GM12891 (cell line): Measurements from ENCODE around the gene MPV17.

ENCODE experiments used
- DNase-seq: peaks from one replicate; pipeline ENCODE4 v3.0.0; 2011; ENCODE audit warnings: low spot score; ENCODE audit not compliant: insufficient read length
- FAIRE-seq: peaks from 2 replicates; lab custom pipeline; 2011; peaks lifted over from hg19 to GRCh38; lab: Jason Lieb, UNC
- PAX5 ChIP-seq: IDR thresholded peaks from 2 replicates; pipeline ENCODE4 v1.6.1; 2011; ENCODE audit warnings: low read length, moderate library complexity, mild to moderate bottlenecking; ENCODE audit not compliant: insufficient read depth, severe bottlenecking
- POLR2A ChIP-seq: IDR thresholded peaks from 2 replicates; pipeline ENCODE4 v1.6.1; 2011; ENCODE audit warnings: low read depth, low read length, control low read depth
- POLR2AphosphoS5 ChIP-seq: IDR thresholded peaks from 2 replicates; pipeline ENCODE4 v1.6.1; 2011; ENCODE audit warnings: low read depth, low read length, control low read depth
- POU2F2 ChIP-seq: IDR thresholded peaks from 2 replicates; pipeline ENCODE4 v1.6.1; 2011; ENCODE audit warnings: low read depth, mild to moderate bottlenecking, control low read depth, low read length, moderate library complexity
- SPI1 ChIP-seq: IDR thresholded peaks from 2 replicates; pipeline ENCODE4 v1.6.1; 2011; ENCODE audit warnings: low read depth, low read length, control low read depth
- TAF1 ChIP-seq: IDR thresholded peaks from 2 replicates; pipeline ENCODE4 v1.6.1; 2011; ENCODE audit warnings: low read depth, low read length, control low read depth

MPV17 gene

DNA sequence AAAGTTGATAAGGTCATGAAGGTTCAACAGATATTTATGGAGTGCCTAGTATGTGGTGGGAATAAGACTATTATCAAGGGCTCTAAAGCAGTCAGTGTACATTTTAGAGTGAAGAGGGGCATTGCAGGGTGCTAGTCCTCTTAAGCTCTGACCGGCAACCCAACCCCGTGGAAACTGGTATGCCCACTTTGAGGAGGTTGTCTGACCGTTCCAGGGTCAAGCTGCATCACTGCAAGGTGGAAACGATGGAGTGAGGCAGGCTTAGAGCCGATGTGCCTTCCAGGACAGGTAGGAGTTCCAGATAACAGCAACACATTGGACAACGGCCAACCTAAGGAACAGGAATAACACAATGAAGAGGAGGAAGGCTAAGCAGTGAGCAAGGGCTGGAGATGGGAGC lies 13.2 kb downstream of the MPV17 start:
- no peak for TF ChIP-seq POLR2A
- no peak for TF ChIP-seq TAF1
- TF ChIP-seq PAX5 = no peak
- no peak for TF ChIP-seq POLR2AphosphoS5
- no peak for TF ChIP-seq POU2F2
- no peak for TF ChIP-seq SPI1
- no peak for DNase-seq
- FAIRE-seq = no peak

DNA sequence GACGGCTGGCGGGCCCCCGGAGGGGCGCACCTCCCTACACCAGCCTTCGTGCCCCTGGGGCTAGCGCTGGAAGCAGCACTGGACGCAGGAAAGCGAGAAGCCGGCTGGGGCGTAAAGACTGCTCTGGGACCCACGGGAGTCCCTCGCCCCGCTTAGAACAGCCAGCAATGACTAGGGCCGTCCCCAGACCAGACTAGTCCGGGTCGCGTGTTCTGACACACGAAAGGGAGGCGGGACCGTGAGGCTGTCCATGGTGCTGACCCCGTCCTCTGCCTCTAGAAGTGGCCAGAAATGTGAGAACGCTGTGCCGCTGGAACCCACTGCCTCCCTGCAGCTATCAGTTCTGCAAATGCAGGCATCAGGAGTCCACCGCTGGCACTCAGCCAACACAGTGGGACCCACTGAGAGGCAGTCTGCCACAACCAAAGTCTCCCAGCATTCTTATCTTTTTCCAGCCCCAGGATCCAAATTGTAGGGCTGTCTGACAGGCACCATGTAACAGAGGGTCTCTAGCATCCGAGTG lies 14.5 kb downstream of the MPV17 start, which contains the start of gene UCN:
TSS of gene UCN (minus strand) at position 87 of the 523 bp plus-strand sequence. CDS start 550 bp downstream, outside the sequence.
- no peak for DNase-seq
- FAIRE-seq = no peak
- TF ChIP-seq POLR2A (no peak), POLR2AphosphoS5 (no peak), PAX5 (no peak), SPI1 (no peak), TAF1 (no peak), POU2F2 (no peak)

DNA sequence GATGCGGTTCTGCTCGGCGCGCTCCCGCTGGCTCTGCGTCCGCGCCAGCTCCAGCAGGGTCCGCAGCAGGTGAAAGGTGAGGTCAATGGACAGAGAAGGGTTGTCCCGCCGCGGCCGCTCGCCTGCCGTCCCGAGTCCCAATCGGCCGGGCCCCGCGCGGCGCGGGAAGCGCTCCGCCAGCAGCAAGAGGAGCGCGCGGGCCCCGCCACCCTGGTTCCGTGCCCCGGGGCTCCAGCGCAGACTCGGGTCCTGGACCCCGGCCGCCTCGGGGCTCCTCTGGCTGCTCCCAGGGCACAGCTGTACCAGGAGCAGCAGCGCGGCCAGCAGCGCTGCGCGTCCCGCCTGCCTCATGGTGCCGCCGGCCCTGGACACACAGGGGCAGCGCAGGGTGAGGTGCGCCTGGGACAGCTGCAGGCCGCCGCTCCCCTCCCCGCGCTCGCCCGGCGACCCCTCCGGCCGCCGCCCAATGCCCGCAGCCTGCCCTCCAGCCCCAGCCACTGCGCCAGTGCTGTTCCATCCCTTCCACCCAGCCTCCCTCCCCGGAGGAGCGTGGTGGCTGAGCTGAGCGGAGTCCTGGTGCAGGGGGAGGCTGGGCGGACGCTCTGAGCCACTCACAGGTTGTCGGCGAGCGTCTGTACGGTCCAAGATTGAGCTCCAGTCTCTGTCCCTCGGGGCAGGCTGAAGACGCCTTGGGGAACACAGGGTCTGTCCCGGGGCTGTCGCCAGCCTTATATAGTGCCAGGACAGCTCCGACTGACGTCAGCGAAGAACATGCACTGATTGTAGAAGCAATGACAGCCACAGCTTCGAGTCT lies 15.1 kb downstream of the MPV17 start:
- FAIRE-seq (no peak), DNase-seq (no peak)
- TF ChIP-seq POLR2A = no peak
- no peak for TF ChIP-seq SPI1
- TF ChIP-seq POU2F2 = no peak
- TF ChIP-seq PAX5 = no peak
- no peak for TF ChIP-seq POLR2AphosphoS5
- no peak for TF ChIP-seq TAF1

GRCh38 chr2:27307287-27307544 lies 15.7 kb downstream of the MPV17 start:
- TF ChIP-seq TAF1 (no peak), SPI1 (no peak), POU2F2 (no peak), PAX5 (no peak), POLR2A (no peak), POLR2AphosphoS5 (no peak)
- FAIRE-seq (no peak), DNase-seq (no peak)

GRCh38 chr2:27306573-27307286 lies 16.2 kb downstream of the MPV17 start:
- peak; percentile 41 for DNase-seq
- TF ChIP-seq TAF1 (no peak), POLR2A (no peak), PAX5 (no peak), SPI1 (no peak), POU2F2 (no peak), POLR2AphosphoS5 (no peak)
- FAIRE-seq = peak; percentile 62

DNA sequence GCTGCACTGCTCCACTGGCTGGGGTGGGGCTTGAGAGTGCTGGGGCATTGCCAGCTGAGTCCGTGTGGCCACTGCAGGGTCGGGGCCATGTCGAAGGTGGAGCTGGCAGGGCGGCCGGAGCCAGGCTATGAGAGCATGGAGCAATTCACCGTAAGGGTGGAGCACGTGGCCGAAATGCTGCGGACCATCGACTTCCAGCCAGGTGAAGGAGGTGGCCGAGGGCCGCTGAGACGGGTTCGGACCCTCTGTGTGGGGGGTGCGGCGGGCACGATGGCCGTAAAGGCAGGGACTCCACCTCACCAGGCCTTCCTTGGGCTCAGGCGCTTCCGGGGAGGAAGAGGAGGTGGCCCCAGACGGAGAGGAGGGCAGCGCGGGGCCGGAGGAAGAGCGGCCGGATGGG lies 16.8 kb downstream of the MPV17 start:
- DNase-seq (no peak), FAIRE-seq (no peak)
- TF ChIP-seq POLR2A (no peak), POLR2AphosphoS5 (no peak), SPI1 (no peak), PAX5 (no peak), TAF1 (no peak), POU2F2 (no peak)

GRCh38 chr2:27305516-27305915 lies 17.4 kb downstream of the MPV17 start:
- no peak for TF ChIP-seq POLR2AphosphoS5
- TF ChIP-seq POU2F2 = no peak
- TF ChIP-seq POLR2A = no peak
- no peak for TF ChIP-seq TAF1
- no peak for TF ChIP-seq PAX5
- TF ChIP-seq SPI1 = no peak
- no peak for DNase-seq
- no peak for FAIRE-seq

GRCh38 chr2:27304488-27305240 lies 18.2 kb downstream of the MPV17 start:
- no peak for FAIRE-seq
- DNase-seq = no peak
- TF ChIP-seq TAF1 (no peak), PAX5 (no peak), POLR2AphosphoS5 (no peak), POLR2A (no peak), POU2F2 (no peak), SPI1 (no peak)
